ENCODE data around the gene DOCK3.

DNA sequence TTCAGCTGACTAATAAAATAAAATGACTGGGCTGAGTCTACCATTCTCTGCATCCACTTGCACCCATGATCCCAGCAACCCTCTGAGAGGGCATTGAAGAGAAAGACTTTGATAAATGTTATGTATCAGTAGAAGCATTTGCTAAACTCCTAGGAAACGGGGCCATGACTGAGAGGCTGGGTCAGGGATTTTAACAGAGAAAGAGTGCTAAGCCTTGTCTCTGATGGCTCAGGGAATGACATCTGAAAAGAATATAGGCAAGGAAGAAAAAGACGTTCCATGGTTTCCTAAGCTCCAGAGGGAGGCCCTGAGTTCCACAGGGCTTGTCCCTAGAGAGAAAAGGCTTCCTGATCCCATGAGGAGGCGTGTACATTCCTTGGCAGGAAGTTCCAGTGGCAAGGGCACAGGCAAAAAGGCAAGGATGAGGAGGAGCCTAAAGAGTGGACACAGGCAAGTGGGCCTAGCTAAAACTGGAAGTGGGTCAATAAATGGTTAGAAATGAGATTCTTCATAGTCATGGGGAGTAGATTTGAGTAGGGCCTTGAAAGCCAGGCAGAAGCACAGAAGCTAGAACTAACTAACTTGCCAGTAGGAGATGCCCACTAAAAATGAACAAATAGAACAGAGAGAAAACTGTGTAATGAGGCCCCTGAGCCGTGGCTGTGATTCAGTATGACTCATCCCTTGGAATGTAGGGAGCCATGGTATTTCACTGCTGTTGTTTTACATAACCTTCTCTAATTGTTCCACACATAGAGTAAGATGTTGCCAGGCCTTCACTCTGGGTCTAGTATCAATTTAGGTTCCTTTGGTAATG is 665.5 kb downstream of the DOCK3 start:
- TF ChIP-seq POLR2A (IDR thresholded peaks at IDR 0.05), result no peak
- TF ChIP-seq, protein P1, sequence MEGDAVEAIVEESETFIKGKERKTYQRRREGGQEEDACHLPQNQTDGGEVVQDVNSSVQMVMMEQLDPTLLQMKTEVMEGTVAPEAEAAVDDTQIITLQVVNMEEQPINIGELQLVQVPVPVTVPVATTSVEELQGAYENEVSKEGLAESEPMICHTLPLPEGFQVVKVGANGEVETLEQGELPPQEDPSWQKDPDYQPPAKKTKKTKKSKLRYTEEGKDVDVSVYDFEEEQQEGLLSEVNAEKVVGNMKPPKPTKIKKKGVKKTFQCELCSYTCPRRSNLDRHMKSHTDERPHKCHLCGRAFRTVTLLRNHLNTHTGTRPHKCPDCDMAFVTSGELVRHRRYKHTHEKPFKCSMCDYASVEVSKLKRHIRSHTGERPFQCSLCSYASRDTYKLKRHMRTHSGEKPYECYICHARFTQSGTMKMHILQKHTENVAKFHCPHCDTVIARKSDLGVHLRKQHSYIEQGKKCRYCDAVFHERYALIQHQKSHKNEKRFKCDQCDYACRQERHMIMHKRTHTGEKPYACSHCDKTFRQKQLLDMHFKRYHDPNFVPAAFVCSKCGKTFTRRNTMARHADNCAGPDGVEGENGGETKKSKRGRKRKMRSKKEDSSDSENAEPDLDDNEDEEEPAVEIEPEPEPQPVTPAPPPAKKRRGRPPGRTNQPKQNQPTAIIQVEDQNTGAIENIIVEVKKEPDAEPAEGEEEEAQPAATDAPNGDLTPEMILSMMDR (IDR thresholded peaks at IDR 0.05), result no peak
- no peak for TF ChIP-seq POLR2AphosphoS5 (IDR thresholded peaks at IDR 0.05; ENCODE audit: insufficient read depth in 1 of 2, low read depth in 1 of 2)

Data from vagina (tissue), 2 donors.